Kidney (tissue), 14 donors: ENCODE data around the gene INTS1. TPM values are rescaled to one million over a fixed set of nuclear protein-coding genes. Genes with fewer than 3 reads are reported as not detected.
"Not testable (repeated sequence)": the region's sequence is repeated elsewhere in the genome, so short reads cannot be mapped to it uniquely, and the experiment has no call there.

Experiments
- DNase-seq, 5 donors: peaks; one replicate each; pipeline ENCODE4 v3.0.0-alpha.2; 2013 to 2020
- FAIRE-seq: peaks from 2 replicates; lab custom pipeline; 2012; peaks lifted over from hg19 to GRCh38; lab: Jason Lieb, UNC
- H3K27ac ChIP-seq, 2 donors: one replicate each; pipeline ENCODE4 v1.7.0; 2013; ENCODE audit warnings: low read depth in 2 of 2, low read length in 2 of 2, inconsistent platforms in 1 of 2
- H3K27me3 ChIP-seq: one replicate; pipeline ENCODE4 v1.7.1; 2013; ENCODE audit warnings: low read length, inconsistent platforms; ENCODE audit not compliant: control insufficient read depth, insufficient read depth
- H3K36me3 ChIP-seq, 3 donors: one replicate each; pipeline versions ENCODE4 v1.7.0 to v1.7.1; 2013; ENCODE audit warnings: low read length in 3 of 3, control low read depth in 1 of 3, inconsistent platforms in 1 of 3; ENCODE audit not compliant: insufficient read depth in 3 of 3, control insufficient read depth in 2 of 3
- H3K4me1 ChIP-seq, 3 donors: one replicate each; pipeline versions ENCODE4 v1.7.0 to v1.7.1; 2013; ENCODE audit warnings: low read length in 3 of 3, inconsistent platforms in 1 of 3, low read depth in 1 of 3; ENCODE audit not compliant: control insufficient read depth in 2 of 3, insufficient read depth in 2 of 3
- H3K4me3 ChIP-seq, 3 donors: one replicate each; pipeline versions ENCODE4 v1.7.0 to v1.8.1; 2013; ENCODE audit warnings: low read length in 3 of 3, control low read depth in 1 of 3, inconsistent platforms in 1 of 3
- H3K9ac ChIP-seq, 3 donors: one replicate each; pipeline versions ENCODE4 v1.7.0 to v1.7.1; 2013; ENCODE audit warnings: low read length in 3 of 3, control low read depth in 1 of 3, inconsistent platforms in 1 of 3
- H3K9me3 ChIP-seq, 3 donors: one replicate each; pipeline versions ENCODE4 v1.7.0 to v1.7.1; 2013; ENCODE audit warnings: low read length in 3 of 3, control low read depth in 1 of 3, inconsistent platforms in 1 of 3; ENCODE audit not compliant: control insufficient read depth in 2 of 3, insufficient read depth in 1 of 3
- intact Hi-C: fragments of 100-400 bp; cut with DNase I; formaldehyde crosslinking; loops from one replicate; pipeline ENCODE4 v1.11.1; 2022
- polyA plus RNA-seq: library from polyadenylated mRNA; stranded (reverse); fragments of 350-450 nt; fragmentation: Illumina TruSeq; extraction: RNeasy Lipid Tissue Mini Kit (QIAGEN cat#74804); gene quantifications from one replicate; pipeline ENCODE4 v1.2.3, GENCODE V29; 2014; ENCODE audit warnings: low read depth, low replicate concordance; ENCODE audit not compliant: insufficient read depth
- total RNA-seq: library from RNA; stranded (reverse); fragmentation: NEBNext Ultra II Directional; extraction: Animal tissue kit (Norgen Biotek cat#: 25700); gene quantifications from one replicate; pipeline ENCODE4 v1.2.1, GENCODE V29; 2021
- TF ChIP-seq, protein P1 (sequence below): IDR thresholded peaks from 3 replicates; pipeline ENCODE4 v1.5.1; 2012; ENCODE audit warnings: mild to moderate bottlenecking, moderate library complexity, borderline replicate concordance; ENCODE audit not compliant: insufficient read depth; ENCODE audit errors: extremely low read depth
- donor health status: control.
- donor health status: control.
- donor health status: control.
- donor health status: control.
- donor health status: control.
- donor health status: DM: yes; HTN: yes; CAD: no.
- donor health status: Normal renal cell carcinoma (clear cell type).

Gene INTS1
- total and polyA plus RNA-seq, 2 donors from 2014 or later = 62.8 to 91.3 TPM

DNA sequence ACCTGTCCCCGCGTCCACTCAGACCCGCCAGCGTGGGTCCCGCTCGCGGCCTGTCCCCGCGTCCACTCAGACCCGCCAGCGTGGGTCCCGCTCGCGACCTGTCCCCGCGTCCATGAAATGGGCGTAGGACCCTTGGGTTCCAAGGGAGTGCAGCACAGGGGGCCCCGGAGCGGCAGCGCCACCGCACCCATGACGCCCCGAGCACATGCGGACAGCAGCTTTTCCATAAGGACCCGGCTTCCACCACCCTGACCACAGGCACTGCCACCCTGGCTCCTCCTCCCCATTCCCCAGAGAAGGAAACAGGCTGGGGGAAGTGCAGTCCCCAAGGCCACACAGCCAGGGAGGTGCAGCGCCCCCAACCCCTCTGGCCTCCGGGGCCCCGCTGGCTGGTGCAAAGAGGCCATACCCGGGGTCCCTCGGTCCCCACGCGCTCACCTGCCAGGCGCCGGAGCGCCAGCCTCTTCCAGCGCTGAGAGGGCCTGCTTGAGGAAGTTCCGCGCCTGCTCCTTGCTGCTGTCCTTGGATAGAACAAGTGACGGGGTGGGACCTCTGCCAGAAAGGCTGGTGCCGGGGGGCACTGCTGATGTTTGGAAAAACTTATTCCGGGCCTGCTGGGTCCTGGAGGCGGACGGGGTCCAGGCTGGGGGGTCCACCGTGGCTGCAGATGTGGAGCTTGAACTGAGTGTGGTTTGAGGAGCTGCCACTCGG lies 59.8 kb downstream of the INTS1 start:
- no peak overlapping the region for H3K9ac ChIP-seq
- TF ChIP-seq, protein P1, sequence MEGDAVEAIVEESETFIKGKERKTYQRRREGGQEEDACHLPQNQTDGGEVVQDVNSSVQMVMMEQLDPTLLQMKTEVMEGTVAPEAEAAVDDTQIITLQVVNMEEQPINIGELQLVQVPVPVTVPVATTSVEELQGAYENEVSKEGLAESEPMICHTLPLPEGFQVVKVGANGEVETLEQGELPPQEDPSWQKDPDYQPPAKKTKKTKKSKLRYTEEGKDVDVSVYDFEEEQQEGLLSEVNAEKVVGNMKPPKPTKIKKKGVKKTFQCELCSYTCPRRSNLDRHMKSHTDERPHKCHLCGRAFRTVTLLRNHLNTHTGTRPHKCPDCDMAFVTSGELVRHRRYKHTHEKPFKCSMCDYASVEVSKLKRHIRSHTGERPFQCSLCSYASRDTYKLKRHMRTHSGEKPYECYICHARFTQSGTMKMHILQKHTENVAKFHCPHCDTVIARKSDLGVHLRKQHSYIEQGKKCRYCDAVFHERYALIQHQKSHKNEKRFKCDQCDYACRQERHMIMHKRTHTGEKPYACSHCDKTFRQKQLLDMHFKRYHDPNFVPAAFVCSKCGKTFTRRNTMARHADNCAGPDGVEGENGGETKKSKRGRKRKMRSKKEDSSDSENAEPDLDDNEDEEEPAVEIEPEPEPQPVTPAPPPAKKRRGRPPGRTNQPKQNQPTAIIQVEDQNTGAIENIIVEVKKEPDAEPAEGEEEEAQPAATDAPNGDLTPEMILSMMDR = no peak
- H3K4me3 ChIP-seq = no peak overlapping the region
- DNase-seq = no peak
- H3K9me3 ChIP-seq = peaks cover 0 to 1% (median 0%) of the 10 kb centered on the region in 3 donors
- intact Hi-C loops = no loop called here
- FAIRE-seq = no peak
- peaks cover 0 to 2% (median 1%) of the 10 kb centered on the region in 3 donors for H3K36me3 ChIP-seq
- no peaks in the 10 kb centered on the region for H3K4me1 ChIP-seq
- H3K27me3 ChIP-seq = peaks cover 1% of the 10 kb centered on the region
- H3K27ac ChIP-seq = no peak overlapping the region

DNA sequence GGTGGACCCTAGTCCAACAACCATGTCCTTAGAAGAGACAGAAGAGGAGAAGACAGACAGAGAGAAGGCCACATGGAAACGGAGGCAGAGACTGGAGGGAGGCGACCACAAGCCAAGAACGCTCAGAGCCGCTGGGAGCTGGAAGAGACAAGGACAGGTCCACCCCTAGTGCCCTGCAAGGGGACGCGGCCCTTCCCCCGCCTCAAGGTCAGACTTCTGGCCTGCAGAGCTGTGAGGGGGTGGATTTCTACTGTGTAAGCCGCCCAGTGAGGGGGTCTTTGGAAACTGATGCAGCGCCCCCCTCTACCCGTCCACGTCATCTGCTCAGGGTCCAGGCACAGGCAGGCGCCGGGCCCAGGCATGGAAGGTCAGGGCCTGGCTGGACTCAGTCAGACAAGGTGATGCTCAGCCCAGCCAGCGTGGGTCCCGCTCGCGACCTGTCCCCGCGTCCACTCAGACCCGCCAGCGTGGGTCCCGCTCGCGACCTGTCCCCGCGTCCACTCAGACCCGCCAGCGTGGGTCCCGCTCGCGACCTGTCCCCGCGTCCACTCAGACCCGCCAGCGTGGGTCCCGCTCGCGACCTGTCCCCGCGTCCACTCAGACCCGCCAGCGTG lies 60.5 kb downstream of the INTS1 start:
- H3K27me3 ChIP-seq, H3K36me3 ChIP-seq, DNase-seq, H3K27ac ChIP-seq, FAIRE-seq, H3K9me3 ChIP-seq, H3K4me3 ChIP-seq, H3K4me1 ChIP-seq, H3K9ac ChIP-seq, intact Hi-C loops: not testable (repeated sequence)

DNA sequence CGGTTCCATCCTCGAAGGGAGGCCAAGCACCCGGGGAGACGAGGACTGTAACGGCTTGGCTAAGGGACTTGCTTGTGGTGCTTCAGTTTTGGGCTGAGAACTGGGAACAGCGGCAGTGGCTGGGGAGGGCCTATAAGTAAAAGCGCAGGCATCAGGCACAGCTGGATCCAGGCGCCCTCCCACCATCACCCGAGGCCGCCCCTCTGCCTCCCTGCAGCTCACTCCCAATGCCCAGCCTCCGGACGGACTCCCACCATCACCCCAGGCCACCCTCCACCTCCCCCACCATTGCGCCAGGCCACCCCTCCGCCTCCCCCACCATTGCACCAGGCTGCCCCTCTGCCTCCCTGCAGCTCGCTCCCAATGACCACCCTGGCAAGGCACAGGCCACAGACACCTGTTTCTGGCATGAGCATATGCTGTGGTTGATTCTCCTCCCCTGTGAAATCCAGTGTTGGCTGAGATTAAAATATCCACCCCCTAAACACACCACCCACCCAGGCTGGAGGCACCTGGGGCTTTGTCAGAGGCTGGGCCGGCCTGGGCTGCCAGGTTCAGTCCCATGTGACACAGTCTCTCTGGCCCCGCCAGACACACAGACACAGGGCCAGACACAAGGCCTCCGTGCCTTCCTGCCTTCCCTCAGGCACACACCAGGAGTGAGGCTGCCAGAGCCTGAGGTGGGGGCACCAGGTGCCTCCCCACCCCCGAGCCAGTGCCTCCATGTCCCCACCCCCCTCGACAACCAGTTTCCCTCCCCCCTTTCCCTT lies 61.6 kb downstream of the INTS1 start:
- TF ChIP-seq, protein P1 = no peak
- intact Hi-C loops = no loop called here

More for the DNA sequence above, 61.6 kb downstream of the INTS1 start:
- no peaks in the 10 kb centered on the region for H3K4me1 ChIP-seq
- FAIRE-seq = no peak
- DNase-seq = no peak
- H3K4me3 ChIP-seq = no peak overlapping the region
- peaks cover 2% of the 10 kb centered on the region for H3K27me3 ChIP-seq
- H3K9ac ChIP-seq = no peak overlapping the region
- no peak overlapping the region for H3K27ac ChIP-seq
- H3K9me3 ChIP-seq = peaks cover 0 to 3% (median 0%) of the 10 kb centered on the region in 3 donors
- H3K36me3 ChIP-seq = peaks cover 0 to 5% (median 3%) of the 10 kb centered on the region in 3 donors
